Activated naive CD4-positive, alpha-beta T cell (primary cell): ENCODE data around the gene TRA2B.
"Not testable (repeated sequence)": the region's sequence is repeated elsewhere in the genome, so short reads cannot be mapped to it uniquely, and the experiment has no call there.

Experiments
- DNase-seq, 4 experiments: peaks; one replicate each; lab custom pipeline; 2025; lab: John Stamatoyannopoulos, UW

TRA2B gene

GRCh38 chr3:185927501-185928200 is 10.2 kb downstream of the TRA2B start:
- DNase-seq = no peak

- DNase-seq = no peak
Observed at GRCh38 chr3:185926445-185926844, 11.4 kb downstream of the TRA2B start.

GRCh38 chr3:185925353-185925752 is 12.5 kb downstream of the TRA2B start:
- no peak for DNase-seq

- no peak for DNase-seq
Observed at GRCh38 chr3:185924375-185924774, 13.4 kb downstream of the TRA2B start.

GRCh38 chr3:185920184-185920583 is 17.6 kb downstream of the TRA2B start:
- DNase-seq = no peak

- DNase-seq = no peak
Observed at GRCh38 chr3:185916042-185916833, 21.6 kb downstream of the TRA2B start.

- DNase-seq = no peak
Observed at GRCh38 chr3:185915642-185916041, 22.2 kb downstream of the TRA2B start.

GRCh38 chr3:185914911-185915629 is 22.7 kb downstream of the TRA2B start:
- DNase-seq = no peak

GRCh38 chr3:185912929-185913901 is 24.6 kb downstream of the TRA2B start:
- no peak for DNase-seq

GRCh38 chr3:185912512-185912911 is 25.3 kb downstream of the TRA2B start:
- DNase-seq = no peak

- not testable (repeated sequence) for DNase-seq
Observed at GRCh38 chr3:185911076-185911448, 26.8 kb downstream of the TRA2B start.

GRCh38 chr3:185910322-185911075 is 27.3 kb downstream of the TRA2B start:
- DNase-seq = not testable (repeated sequence)

GRCh38 chr3:185909913-185910312 is 27.9 kb downstream of the TRA2B start:
- not testable (repeated sequence) for DNase-seq

GRCh38 chr3:185900228-185900627 is 37.6 kb downstream of the TRA2B start:
- DNase-seq = no peak

- DNase-seq = no peak
Observed at GRCh38 chr3:185896636-185897035, 41.2 kb downstream of the TRA2B start.

GRCh38 chr3:185887066-185887465 is 50.7 kb downstream of the TRA2B start:
- DNase-seq = no peak

GRCh38 chr3:185884641-185885040 is 53.2 kb downstream of the TRA2B start:
- no peak for DNase-seq

GRCh38 chr3:185881926-185882325 is 55.9 kb downstream of the TRA2B start:
- DNase-seq = no peak

GRCh38 chr3:185880600-185880999 is 57.2 kb downstream of the TRA2B start:
- DNase-seq = no peak

- DNase-seq = no peak
Observed at GRCh38 chr3:185878920-185879319, 58.9 kb downstream of the TRA2B start.

GRCh38 chr3:185874119-185874518 is 63.7 kb downstream of the TRA2B start:
- DNase-seq = no peak
